Mesenchymal stem cell (in vitro differentiated cells and primary cell): ENCODE measurements around the gene KDSR.

Source experiments
- DNase-seq: peaks from one replicate; pipeline ENCODE4 v3.0.0-alpha.2; 2013
- H2AFZ ChIP-seq: one replicate; pipeline ENCODE4 v1.6.1; 2013; ENCODE audit warnings: low read depth, mild to moderate bottlenecking, control low read depth, inconsistent platforms, low read length, moderate library complexity
- H2AK5ac ChIP-seq: 2 replicates; pipeline ENCODE4 v1.6.1; 2013; ENCODE audit warnings: low read length, moderate library complexity, mild to moderate bottlenecking, inconsistent platforms; ENCODE audit not compliant: severe bottlenecking
- H2BK120ac ChIP-seq: one replicate; pipeline ENCODE4 v1.6.1; 2013; ENCODE audit warnings: low read depth, mild to moderate bottlenecking, inconsistent platforms, low read length, moderate library complexity
- H2BK12ac ChIP-seq, 2 experiments: one replicate each; pipeline ENCODE4 v1.6.1; 2013; ENCODE audit warnings: inconsistent platforms in 2 of 2, low read length in 2 of 2, mild to moderate bottlenecking in 2 of 2, moderate library complexity in 2 of 2, control low read depth in 1 of 2
- H2BK15ac ChIP-seq: one replicate; pipeline ENCODE4 v1.6.1; 2013; ENCODE audit warnings: mild to moderate bottlenecking, low read depth, inconsistent platforms; ENCODE audit not compliant: poor library complexity, severe bottlenecking
- H2BK5ac ChIP-seq: 2 replicates; pipeline ENCODE4 v1.6.1; 2013; ENCODE audit warnings: low read depth, mild to moderate bottlenecking, low read length, control low read depth, inconsistent platforms; ENCODE audit not compliant: poor library complexity, severe bottlenecking
- H3K14ac ChIP-seq, 2 experiments: one replicate each; pipeline ENCODE4 v1.6.1; 2013; ENCODE audit warnings: inconsistent platforms in 2 of 2, low read length in 2 of 2, control low read depth in 1 of 2, mild to moderate bottlenecking in 1 of 2, moderate library complexity in 1 of 2
- H3K18ac ChIP-seq, 2 experiments: one replicate each; pipeline ENCODE4 v1.6.1; 2013; ENCODE audit warnings: inconsistent platforms in 2 of 2, low read length in 2 of 2, control low read depth in 1 of 2, low read depth in 1 of 2, mild to moderate bottlenecking in 1 of 2
- H3K23ac ChIP-seq, 2 experiments: one replicate each; pipeline ENCODE4 v1.6.1; 2013; ENCODE audit warnings: inconsistent platforms in 2 of 2, low read length in 2 of 2, mild to moderate bottlenecking in 2 of 2, moderate library complexity in 2 of 2, control low read depth in 1 of 2
- H3K27ac ChIP-seq: 2 replicates; pipeline ENCODE4 v1.5.1; 2013; ENCODE audit warnings: mild to moderate bottlenecking, moderate library complexity, low read length, control low read depth, inconsistent platforms; ENCODE audit not compliant: poor library complexity, severe bottlenecking
- H3K27me3 ChIP-seq, 2 experiments: 2 replicates each; pipeline versions ENCODE4 v1.6.1 to v1.7.0; 2013; ENCODE audit warnings: low read length in 2 of 2, mild to moderate bottlenecking in 2 of 2, moderate library complexity in 2 of 2, control low read depth in 1 of 2, inconsistent platforms in 1 of 2; ENCODE audit not compliant: control insufficient read depth in 1 of 2, insufficient read depth in 1 of 2
- H3K36me3 ChIP-seq, 2 experiments: 2 replicates each; pipeline versions ENCODE4 v1.6.1 to v1.7.0; 2013; ENCODE audit warnings: low read length in 2 of 2, control low read depth in 1 of 2, inconsistent platforms in 1 of 2, low read depth in 1 of 2, mild to moderate bottlenecking in 1 of 2; ENCODE audit not compliant: insufficient read depth in 2 of 2, control insufficient read depth in 1 of 2
- H3K4ac ChIP-seq, 2 experiments: one replicate each; pipeline ENCODE4 v1.6.1; 2013; ENCODE audit warnings: inconsistent platforms in 2 of 2, low read length in 2 of 2, mild to moderate bottlenecking in 2 of 2, moderate library complexity in 2 of 2, control low read depth in 1 of 2, low read depth in 1 of 2
- H3K4me1 ChIP-seq: 2 replicates; pipeline ENCODE4 v1.6.1; 2013; ENCODE audit warnings: low read depth, low read length, control low read depth; ENCODE audit not compliant: control insufficient read depth, insufficient read depth
- H3K4me2 ChIP-seq: 2 replicates; pipeline ENCODE4 v1.6.1; 2013; ENCODE audit warnings: low read length, mild to moderate bottlenecking, inconsistent platforms; ENCODE audit not compliant: poor library complexity, severe bottlenecking
- H3K4me3 ChIP-seq, 2 experiments: 2 replicates each; pipeline versions ENCODE4 v1.5.1 to v1.7.0; 2013; ENCODE audit warnings: low read length in 2 of 2, mild to moderate bottlenecking in 2 of 2, control low read depth in 1 of 2, low read depth in 1 of 2; ENCODE audit not compliant: insufficient read depth in 1 of 2
- H3K79me1 ChIP-seq: replicated peaks from 2 replicates; pipeline ENCODE4 v1.6.1; 2013; ENCODE audit warnings: mild to moderate bottlenecking, control low read depth, low read length, inconsistent platforms; ENCODE audit not compliant: poor library complexity, severe bottlenecking
- H3K9ac ChIP-seq: 2 replicates; pipeline ENCODE4 v1.7.0; 2013; ENCODE audit warnings: mild to moderate bottlenecking, low read length, moderate library complexity
- H3K9me3 ChIP-seq: 2 replicates; pipeline ENCODE4 v1.7.0; 2013; ENCODE audit warnings: mild to moderate bottlenecking, low read length; ENCODE audit not compliant: control insufficient read depth
- H4K8ac ChIP-seq: one replicate; pipeline ENCODE4 v1.6.1; 2013; ENCODE audit warnings: inconsistent platforms, mild to moderate bottlenecking, low read length, moderate library complexity
- H4K91ac ChIP-seq: one replicate; pipeline ENCODE4 v1.6.1; 2013; ENCODE audit warnings: mild to moderate bottlenecking, low read length, inconsistent platforms
- WGBS: methylation state at CpG from one replicate; pipeline ENCODE4 v1.1.7; 2013; ENCODE audit warnings: mixed read lengths; 5-methylcytosine and 5-hydroxymethylcytosine counted together

The KDSR gene

DNA sequence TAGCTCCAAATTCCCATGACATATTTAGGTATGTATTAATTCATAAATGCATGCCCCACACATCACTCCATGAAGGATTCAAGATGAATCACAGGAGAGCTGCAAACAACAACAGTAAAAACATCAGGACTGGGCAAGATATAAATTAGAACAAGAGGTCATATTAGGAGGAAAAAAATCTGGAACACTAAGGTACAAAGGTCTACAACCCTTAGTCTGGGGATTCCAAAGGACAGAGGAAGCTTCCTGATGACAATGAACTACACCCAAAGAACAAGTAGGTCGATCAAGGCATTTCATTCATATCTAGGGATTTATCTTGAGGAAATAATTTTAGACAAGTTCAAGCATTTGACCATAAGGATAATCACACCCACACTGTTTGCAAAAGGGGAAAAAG, 40.7 kb upstream of the KDSR start:
- no peak overlapping the region for H3K27ac ChIP-seq
- no peak overlapping the region for H2AK5ac ChIP-seq
- H3K4me2 ChIP-seq: no peak overlapping the region
- no peak for DNase-seq
- H2AFZ ChIP-seq: no peak overlapping the region
- H3K9ac ChIP-seq: no peak overlapping the region
- no peaks in the 10 kb centered on the region for H3K9me3 ChIP-seq
- no peak overlapping the region for H3K18ac ChIP-seq
- H3K4me1 ChIP-seq: peaks cover 1% of the 10 kb centered on the region
- no peak overlapping the region for H2BK15ac ChIP-seq
- H4K91ac ChIP-seq: no peak overlapping the region
- WGBS: no CpG with 5 or more reads among the region's 1 CpG
- no peak overlapping the region for H3K4me3 ChIP-seq
- no peak overlapping the region for H4K8ac ChIP-seq
- no peak overlapping the region for H3K23ac ChIP-seq
- no peak overlapping the region for H3K14ac ChIP-seq
- no peak overlapping the region for H3K4ac ChIP-seq
- H2BK12ac ChIP-seq: no peak overlapping the region
- H3K27me3 ChIP-seq: no peaks in the 10 kb centered on the region
- H2BK5ac ChIP-seq: no peak overlapping the region
- H3K36me3 ChIP-seq: peaks cover 14 to 89% of the 10 kb centered on the region in 2 experiments
- H2BK120ac ChIP-seq: no peak overlapping the region
- H3K79me1 ChIP-seq: peaks cover 31% of the 10 kb centered on the region

DNA sequence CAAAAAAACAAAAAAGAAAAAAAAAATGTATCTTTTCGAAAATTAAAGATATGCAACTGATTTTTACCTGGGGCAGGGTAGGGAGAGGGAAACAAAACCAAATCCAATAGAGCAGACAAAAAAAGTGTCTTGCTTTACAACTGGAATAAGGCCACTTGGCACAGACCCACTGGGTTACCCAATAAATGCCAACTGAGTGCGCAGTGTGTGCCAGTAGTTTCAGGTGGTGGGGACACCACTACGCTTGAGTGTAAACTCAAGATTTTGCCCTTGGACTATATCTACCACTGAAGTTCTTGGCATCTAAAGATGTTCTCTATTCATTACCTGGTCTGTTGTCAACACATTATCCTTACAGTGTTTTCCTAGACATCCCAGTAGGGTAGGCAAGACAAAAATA, 39.0 kb upstream of the KDSR start:
- no peak overlapping the region for H4K91ac ChIP-seq
- peaks cover 39% of the 10 kb centered on the region for H3K79me1 ChIP-seq
- H4K8ac ChIP-seq: no peak overlapping the region
- no peak overlapping the region for H3K23ac ChIP-seq
- no peak overlapping the region for H2BK15ac ChIP-seq
- peaks cover 24 to 96% of the 10 kb centered on the region in 2 experiments for H3K36me3 ChIP-seq
- WGBS: 98% methylated on average over 3 of the region's 3 CpGs
- no peak overlapping the region for H2AFZ ChIP-seq
- H3K27ac ChIP-seq: no peak overlapping the region
- no peak overlapping the region for H2AK5ac ChIP-seq
- no peak overlapping the region for H3K4me3 ChIP-seq
- no peak overlapping the region for H3K4ac ChIP-seq
- no peak overlapping the region for H2BK5ac ChIP-seq
- H3K9ac ChIP-seq: no peak overlapping the region
- no peaks in the 10 kb centered on the region for H3K4me1 ChIP-seq
- no peaks in the 10 kb centered on the region for H3K27me3 ChIP-seq
- no peak for DNase-seq
- no peak overlapping the region for H2BK120ac ChIP-seq
- H3K9me3 ChIP-seq: no peaks in the 10 kb centered on the region
- H3K18ac ChIP-seq: no peak overlapping the region
- no peak overlapping the region for H2BK12ac ChIP-seq
- H3K4me2 ChIP-seq: no peak overlapping the region
- no peak overlapping the region for H3K14ac ChIP-seq

DNA sequence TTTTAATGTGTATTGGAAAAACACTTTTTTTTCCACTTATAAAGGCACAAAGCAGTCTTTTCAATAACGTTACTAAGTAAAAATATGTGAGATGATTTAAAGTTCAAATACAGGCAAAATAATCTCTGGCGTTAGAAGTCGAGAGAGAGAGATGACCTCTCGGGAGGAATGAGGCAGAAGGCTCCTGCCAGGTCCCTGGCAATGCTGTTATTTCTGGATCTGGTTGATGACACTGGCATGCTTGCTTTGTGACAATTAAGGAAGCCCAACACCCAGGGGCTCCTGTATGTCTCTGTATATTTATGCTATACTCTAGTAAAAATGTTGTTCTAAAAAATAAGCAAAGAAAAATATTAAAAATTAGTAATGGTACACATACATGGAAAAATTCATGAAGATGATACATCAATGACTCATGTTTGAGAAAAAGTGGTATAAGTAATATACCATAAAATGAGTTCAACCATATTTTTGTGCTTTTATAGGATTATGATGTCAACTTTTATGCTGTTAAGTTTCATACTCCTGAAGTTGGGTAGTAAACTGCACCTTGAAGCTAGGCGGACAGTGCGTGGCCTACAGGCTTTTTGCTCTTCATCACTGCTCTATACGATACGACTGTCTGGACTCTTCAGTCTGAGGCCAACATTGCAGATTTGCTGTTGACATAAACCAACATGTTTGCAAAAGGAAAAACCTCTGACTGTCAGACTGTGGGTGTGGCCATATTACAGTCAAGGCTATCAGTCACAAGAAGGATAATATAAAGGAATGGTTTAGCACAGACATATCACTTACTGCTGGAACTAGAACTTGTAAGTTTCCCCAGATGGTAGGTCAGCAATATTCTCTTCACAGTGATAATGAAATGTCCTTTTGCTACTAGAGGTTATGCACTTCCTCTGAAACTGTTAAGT, 35.5 kb upstream of the KDSR start:
- Histone ChIP-seq H3K14ac (no peak overlapping the region), H3K23ac (no peak overlapping the region), H2BK5ac (no peak overlapping the region), H3K18ac (no peak overlapping the region), H2BK12ac (no peak overlapping the region), H4K91ac (no peak overlapping the region), H3K27me3 (no peaks in the 10 kb centered on the region), H3K4me2 (no peak overlapping the region), H3K9me3 (no peaks in the 10 kb centered on the region), H2AK5ac (no peak overlapping the region), H3K4me1 (no peaks in the 10 kb centered on the region), H3K9ac (no peak overlapping the region), H3K4ac (no peak overlapping the region), H3K79me1 (peaks cover 23% of the 10 kb centered on the region), H4K8ac (no peak overlapping the region), H2BK120ac (no peak overlapping the region), H2BK15ac (no peak overlapping the region), H3K27ac (no peak overlapping the region), H2AFZ (no peak overlapping the region), H3K36me3 (peaks cover 24 to 95% of the 10 kb centered on the region in 2 experiments), H3K4me3 (no peak overlapping the region)
- 99% methylated on average over 8 of the region's 8 CpGs for WGBS
- no peak for DNase-seq

DNA sequence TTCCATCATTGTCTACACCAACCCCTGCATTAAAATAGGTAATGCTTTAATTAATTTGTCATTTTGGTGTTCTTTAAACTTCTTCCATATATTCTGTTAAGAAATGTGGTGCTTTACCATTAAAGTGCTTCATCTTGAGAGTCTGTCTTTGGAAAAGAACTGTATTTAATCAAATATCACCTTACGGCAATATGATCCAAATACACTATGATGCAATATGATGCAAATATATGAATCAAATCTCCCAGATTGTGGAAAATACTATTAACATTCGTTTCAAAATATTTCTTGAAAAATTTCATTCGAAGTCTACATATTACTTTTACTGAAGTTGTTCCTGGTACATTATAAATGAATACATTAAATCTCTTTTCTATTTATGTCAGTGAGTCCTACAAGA, 32.3 kb upstream of the KDSR start:
- Histone ChIP-seq H3K4me2 (no peak overlapping the region), H4K8ac (no peak overlapping the region), H3K9me3 (no peaks in the 10 kb centered on the region), H2BK5ac (no peak overlapping the region), H2BK120ac (no peak overlapping the region), H3K18ac (no peak overlapping the region), H2BK12ac (no peak overlapping the region), H2AK5ac (no peak overlapping the region), H3K79me1 (peaks cover 21% of the 10 kb centered on the region), H3K23ac (no peak overlapping the region), H3K4ac (no peak overlapping the region), H3K9ac (no peak overlapping the region), H3K14ac (no peak overlapping the region), H2BK15ac (no peak overlapping the region), H3K36me3 (peaks cover 24 to 96% of the 10 kb centered on the region in 2 experiments), H2AFZ (no peak overlapping the region), H3K27me3 (no peaks in the 10 kb centered on the region), H3K4me3 (no peak overlapping the region), H4K91ac (no peak overlapping the region), H3K27ac (no peak overlapping the region), H3K4me1 (no peaks in the 10 kb centered on the region)
- DNase-seq: no peak
- WGBS: no CpG with 5 or more reads among the region's 3 CpGs
